MG63 (cell line): ENCODE data around the gene PLAC9. TPM values are rescaled to one million over a fixed set of nuclear protein-coding genes. Genes with fewer than 3 reads are reported as not detected.

Experiments
- DNase-seq: peaks from one replicate; pipeline ENCODE4 v3.0.0-alpha.2; 2020
- H3K27me3 ChIP-seq: fragments of 250-450 bp; sonication (Bioruptor Pico); 2 replicates; pipeline ENCODE4 v1.5.1; 2020; ENCODE audit warnings: mild to moderate bottlenecking, moderate library complexity
- H3K36me3 ChIP-seq: fragments of 250-450 bp; sonication (Bioruptor Pico); 2 replicates; pipeline ENCODE4 v1.5.1; 2020; ENCODE audit warnings: mild to moderate bottlenecking, moderate library complexity
- H3K4me3 ChIP-seq: fragments of 250-450 bp; sonication (Bioruptor Pico); 2 replicates; pipeline ENCODE4 v1.5.1; 2020; ENCODE audit warnings: mild to moderate bottlenecking, moderate library complexity
- H3K9me3 ChIP-seq: fragments of 250-450 bp; sonication (Bioruptor Pico); 2 replicates; pipeline ENCODE4 v1.5.1; 2020; ENCODE audit warnings: mild to moderate bottlenecking, moderate library complexity
- total RNA-seq: library from RNA; depleted of rRNA; stranded (reverse); fragments of >200 nt; shearing (Covaris generic); gene quantifications from 2 replicates; pipeline ENCODE4 v1.2.3, GENCODE V29; 2014; ENCODE audit warnings: low replicate concordance

PLAC9 gene
- total RNA-seq, 1 experiment from 2014 or later = 2.8 TPM

GRCh38 chr10:80154626-80154977 lies 22.1 kb downstream of the PLAC9 start:
- Histone ChIP-seq H3K9me3 (peaks cover 7% of the 10 kb centered on the region), H3K4me3 (no peak overlapping the region), H3K27me3 (no peaks in the 10 kb centered on the region), H3K36me3 (peaks cover 93% of the 10 kb centered on the region)
- DNase-seq = no peak

GRCh38 chr10:80154978-80155695 lies 22.6 kb downstream of the PLAC9 start:
- Histone ChIP-seq H3K27me3 (no peaks in the 10 kb centered on the region), H3K4me3 (no peak overlapping the region), H3K9me3 (peaks cover 7% of the 10 kb centered on the region; the same call in 1 of the 2 replicates), H3K36me3 (peaks cover 93% of the 10 kb centered on the region)
- peak; percentile 91 for DNase-seq

- Histone ChIP-seq H3K36me3 (peaks cover 93% of the 10 kb centered on the region), H3K27me3 (no peaks in the 10 kb centered on the region), H3K9me3 (peaks cover 2% of the 10 kb centered on the region; the same call in 1 of the 2 replicates), H3K4me3 (no peak overlapping the region)
- DNase-seq = no peak
Measured at GRCh38 chr10:80155696-80156215, 23.2 kb downstream of the PLAC9 start.

- no peak overlapping the region for H3K4me3 ChIP-seq
- no peaks in the 10 kb centered on the region for H3K27me3 ChIP-seq
- no peaks in the 10 kb centered on the region; the same call in 1 of the 2 replicates for H3K9me3 ChIP-seq
- DNase-seq = no peak
- peaks cover 93% of the 10 kb centered on the region for H3K36me3 ChIP-seq
Measured at GRCh38 chr10:80156216-80156615, 23.7 kb downstream of the PLAC9 start.

- Histone ChIP-seq H3K9me3 (no peaks in the 10 kb centered on the region; the same call in 1 of the 2 replicates), H3K36me3 (peaks cover 93% of the 10 kb centered on the region), H3K27me3 (no peaks in the 10 kb centered on the region), H3K4me3 (no peak overlapping the region)
- DNase-seq = no peak
Measured at GRCh38 chr10:80157561-80157960, 25.0 kb downstream of the PLAC9 start.

- DNase-seq = no peak
- no peak overlapping the region for H3K4me3 ChIP-seq
- no peaks in the 10 kb centered on the region; the same call in 1 of the 2 replicates for H3K9me3 ChIP-seq
- H3K27me3 ChIP-seq = no peaks in the 10 kb centered on the region
- peaks cover 93% of the 10 kb centered on the region for H3K36me3 ChIP-seq
Measured at GRCh38 chr10:80158126-80158525, 25.6 kb downstream of the PLAC9 start.

- DNase-seq = peak; percentile 95
- Histone ChIP-seq H3K36me3 (peaks cover 92% of the 10 kb centered on the region), H3K27me3 (no peaks in the 10 kb centered on the region), H3K4me3 (no peak overlapping the region), H3K9me3 (no peaks in the 10 kb centered on the region)
Measured at GRCh38 chr10:80158598-80159127, 26.1 kb downstream of the PLAC9 start.

- Histone ChIP-seq H3K36me3 (peaks cover 88% of the 10 kb centered on the region), H3K9me3 (no peaks in the 10 kb centered on the region), H3K4me3 (no peak overlapping the region), H3K27me3 (no peaks in the 10 kb centered on the region)
- no peak for DNase-seq
Measured at GRCh38 chr10:80159166-80159873, 26.8 kb downstream of the PLAC9 start.

GRCh38 chr10:80160361-80161320 lies 28.1 kb downstream of the PLAC9 start:
- H3K27me3 ChIP-seq = no peaks in the 10 kb centered on the region
- H3K9me3 ChIP-seq = no peaks in the 10 kb centered on the region
- H3K4me3 ChIP-seq = no peak overlapping the region
- no peak for DNase-seq
- H3K36me3 ChIP-seq = peaks cover 92% of the 10 kb centered on the region

- Histone ChIP-seq H3K9me3 (no peaks in the 10 kb centered on the region), H3K4me3 (no peak overlapping the region), H3K27me3 (no peaks in the 10 kb centered on the region), H3K36me3 (peaks cover 90% of the 10 kb centered on the region)
- no peak for DNase-seq
Measured at GRCh38 chr10:80161321-80162083, 29.0 kb downstream of the PLAC9 start.

- H3K9me3 ChIP-seq = no peaks in the 10 kb centered on the region
- peaks cover 90% of the 10 kb centered on the region for H3K36me3 ChIP-seq
- peak; percentile 94 for DNase-seq
- no peaks in the 10 kb centered on the region for H3K27me3 ChIP-seq
- H3K4me3 ChIP-seq = no peak overlapping the region
Measured at GRCh38 chr10:80163741-80164341, 31.3 kb downstream of the PLAC9 start.

- DNase-seq = no peak
- Histone ChIP-seq H3K36me3 (peaks cover 83% of the 10 kb centered on the region), H3K27me3 (no peaks in the 10 kb centered on the region), H3K9me3 (no peaks in the 10 kb centered on the region), H3K4me3 (no peak overlapping the region)
Measured at GRCh38 chr10:80164596-80164995, 32.1 kb downstream of the PLAC9 start.

- DNase-seq = peak; percentile 62
- H3K9me3 ChIP-seq = no peaks in the 10 kb centered on the region
- peaks cover 81% of the 10 kb centered on the region for H3K36me3 ChIP-seq
- H3K27me3 ChIP-seq = no peaks in the 10 kb centered on the region
- H3K4me3 ChIP-seq = no peak overlapping the region
Measured at GRCh38 chr10:80165173-80165572, 32.6 kb downstream of the PLAC9 start.

GRCh38 chr10:80166581-80167470 lies 34.3 kb downstream of the PLAC9 start:
- no peaks in the 10 kb centered on the region for H3K27me3 ChIP-seq
- no peak overlapping the region for H3K4me3 ChIP-seq
- no peaks in the 10 kb centered on the region for H3K9me3 ChIP-seq
- DNase-seq = no peak
- peaks cover 74% of the 10 kb centered on the region for H3K36me3 ChIP-seq
